Glutamatergic neuron (in vitro differentiated cells): ENCODE data around the gene KCNMB2. TPM values are rescaled to one million over a fixed set of nuclear protein-coding genes. Genes with fewer than 3 reads are reported as not detected.

Experiments
- DNase-seq: peaks from one replicate; pipeline ENCODE4 v3.0.0; 2022
- H3K27ac Mint-ChIP-seq: one replicate; pipeline ENCODE4 v1.8.0; 2020; ENCODE audit warnings: mild to moderate bottlenecking, mixed read lengths, inconsistent platforms; ENCODE audit not compliant: unreplicated experiment
- H3K27me3 Mint-ChIP-seq: one replicate; pipeline ENCODE4 v1.8.0; 2020; ENCODE audit warnings: mild to moderate bottlenecking, moderate library complexity, mixed read lengths, inconsistent platforms; ENCODE audit not compliant: unreplicated experiment
- H3K36me3 Mint-ChIP-seq: one replicate; pipeline ENCODE4 v1.8.0; 2020; ENCODE audit warnings: mild to moderate bottlenecking, mixed read lengths, inconsistent platforms; ENCODE audit not compliant: unreplicated experiment
- H3K4me1 Mint-ChIP-seq: one replicate; pipeline ENCODE4 v1.8.0; 2020; ENCODE audit warnings: mild to moderate bottlenecking, low read depth, mixed read lengths, inconsistent platforms; ENCODE audit not compliant: unreplicated experiment
- H3K4me3 Mint-ChIP-seq: one replicate; pipeline ENCODE4 v1.8.0; 2020; ENCODE audit warnings: mild to moderate bottlenecking, mixed read lengths, inconsistent platforms; ENCODE audit not compliant: unreplicated experiment
- H3K9me3 Mint-ChIP-seq: one replicate; pipeline ENCODE4 v1.8.0; 2020; ENCODE audit warnings: mild to moderate bottlenecking, moderate library complexity, mixed read lengths, inconsistent platforms; ENCODE audit not compliant: unreplicated experiment
- total RNA-seq: library from RNA; stranded (reverse); fragmentation: NEBNext Ultra II Directional; extraction: Animal tissue kit (Norgen Biotek cat#: 25700); gene quantifications from one replicate; pipeline ENCODE4 v1.2.1, GENCODE V29; 2021; ENCODE audit not compliant: unreplicated experiment
- TF ChIP-seq, protein P1 (sequence below): fragments of 200-600 bp; sonication (generic); IDR thresholded peaks from one replicate; pipeline ENCODE4 v1.5.0; 2021; ENCODE audit not compliant: partially characterized antibody, unreplicated experiment

Gene KCNMB2
- total RNA-seq, 1 donor from 2014 or later = 0.47 TPM

DNA sequence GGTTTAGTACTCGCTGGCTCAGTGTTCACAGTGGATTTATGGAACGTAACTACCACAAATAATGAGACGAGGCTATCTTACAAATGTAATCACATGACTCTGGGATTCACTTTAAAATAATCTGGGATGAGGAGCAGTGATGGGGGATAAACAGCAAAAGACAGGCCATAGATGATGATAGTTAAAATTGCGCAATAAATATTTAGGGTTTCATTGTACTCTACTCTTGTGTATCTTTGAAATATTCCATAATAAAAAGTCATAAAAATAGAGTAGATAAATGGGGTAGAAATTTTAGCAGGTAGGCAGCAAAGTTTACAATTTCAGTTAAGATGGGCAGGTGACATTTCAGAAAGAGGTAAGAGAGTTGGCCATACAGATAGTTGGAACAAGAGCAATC lies 196.6 kb downstream of the KCNMB2 start:
- Mint-ChIP-seq H3K36me3 (no peaks in the 10 kb centered on the region), H3K27ac (no peak overlapping the region), H3K9me3 (peaks cover 1% of the 10 kb centered on the region), H3K27me3 (no peaks in the 10 kb centered on the region), H3K4me3 (no peak overlapping the region), H3K4me1 (peaks cover 6% of the 10 kb centered on the region)
- no peak for DNase-seq
- TF ChIP-seq, protein P1, sequence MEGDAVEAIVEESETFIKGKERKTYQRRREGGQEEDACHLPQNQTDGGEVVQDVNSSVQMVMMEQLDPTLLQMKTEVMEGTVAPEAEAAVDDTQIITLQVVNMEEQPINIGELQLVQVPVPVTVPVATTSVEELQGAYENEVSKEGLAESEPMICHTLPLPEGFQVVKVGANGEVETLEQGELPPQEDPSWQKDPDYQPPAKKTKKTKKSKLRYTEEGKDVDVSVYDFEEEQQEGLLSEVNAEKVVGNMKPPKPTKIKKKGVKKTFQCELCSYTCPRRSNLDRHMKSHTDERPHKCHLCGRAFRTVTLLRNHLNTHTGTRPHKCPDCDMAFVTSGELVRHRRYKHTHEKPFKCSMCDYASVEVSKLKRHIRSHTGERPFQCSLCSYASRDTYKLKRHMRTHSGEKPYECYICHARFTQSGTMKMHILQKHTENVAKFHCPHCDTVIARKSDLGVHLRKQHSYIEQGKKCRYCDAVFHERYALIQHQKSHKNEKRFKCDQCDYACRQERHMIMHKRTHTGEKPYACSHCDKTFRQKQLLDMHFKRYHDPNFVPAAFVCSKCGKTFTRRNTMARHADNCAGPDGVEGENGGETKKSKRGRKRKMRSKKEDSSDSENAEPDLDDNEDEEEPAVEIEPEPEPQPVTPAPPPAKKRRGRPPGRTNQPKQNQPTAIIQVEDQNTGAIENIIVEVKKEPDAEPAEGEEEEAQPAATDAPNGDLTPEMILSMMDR = no peak

GRCh38 chr3:178735032-178735674 lies 198.9 kb downstream of the KCNMB2 start:
- H3K9me3 Mint-ChIP-seq = peaks cover 1% of the 10 kb centered on the region
- H3K27ac Mint-ChIP-seq = no peak overlapping the region
- TF ChIP-seq, protein P1 = no peak
- H3K4me3 Mint-ChIP-seq = no peak overlapping the region
- no peaks in the 10 kb centered on the region for H3K27me3 Mint-ChIP-seq
- peaks cover 6% of the 10 kb centered on the region for H3K4me1 Mint-ChIP-seq
- no peak for DNase-seq
- no peaks in the 10 kb centered on the region for H3K36me3 Mint-ChIP-seq

GRCh38 chr3:178736300-178736699 lies 200.1 kb downstream of the KCNMB2 start:
- peaks cover 9% of the 10 kb centered on the region for H3K4me1 Mint-ChIP-seq
- H3K36me3 Mint-ChIP-seq = no peaks in the 10 kb centered on the region
- no peak overlapping the region for H3K4me3 Mint-ChIP-seq
- no peaks in the 10 kb centered on the region for H3K27me3 Mint-ChIP-seq
- H3K9me3 Mint-ChIP-seq = no peaks in the 10 kb centered on the region
- no peak overlapping the region for H3K27ac Mint-ChIP-seq
- TF ChIP-seq, protein P1 = no peak
- no peak for DNase-seq

GRCh38 chr3:178739720-178740119 lies 203.5 kb downstream of the KCNMB2 start:
- TF ChIP-seq, protein P1 = no peak
- Mint-ChIP-seq H3K36me3 (no peaks in the 10 kb centered on the region), H3K27me3 (no peaks in the 10 kb centered on the region), H3K4me3 (no peak overlapping the region), H3K9me3 (no peaks in the 10 kb centered on the region), H3K4me1 (peaks cover 18% of the 10 kb centered on the region), H3K27ac (no peak overlapping the region)
- no peak for DNase-seq

- peaks cover 12% of the 10 kb centered on the region for H3K4me1 Mint-ChIP-seq
- no peaks in the 10 kb centered on the region for H3K36me3 Mint-ChIP-seq
- no peak overlapping the region for H3K27ac Mint-ChIP-seq
- DNase-seq = no peak
- H3K4me3 Mint-ChIP-seq = no peak overlapping the region
- peaks cover 2% of the 10 kb centered on the region for H3K9me3 Mint-ChIP-seq
- TF ChIP-seq, protein P1 = no peak
- no peaks in the 10 kb centered on the region for H3K27me3 Mint-ChIP-seq
Observed at GRCh38 chr3:178741020-178741419, 204.8 kb downstream of the KCNMB2 start.
